ENCODE data around the gene FLNC. TPM values are rescaled to one million over a fixed set of nuclear protein-coding genes. Genes with fewer than 3 reads are reported as not detected.
A peak's percentile ranks its signal among the peaks of the same experiment; 100 is the strongest.

The FLNC gene
- total and polyA plus RNA-seq, 9 of the 15 experiments (the other 6 are each of a cell fraction or from before 2014, with no cell fraction given) = 0.90 to 155 (median 28.8) TPM

GRCh38 chr7:128827248-128827958, 2.8 kb upstream of the FLNC start (continued):
- no peak for TF ChIP-seq PRPF4 (IDR thresholded peaks at IDR 0.05; ENCODE audit: insufficient read depth, low read depth, low read length, poor library complexity, severe bottlenecking)
- TF ChIP-seq ZKSCAN8 (CRISPR knock-in tag; IDR thresholded peaks at IDR 0.05) = no peak
- no peak for TF ChIP-seq PYGO2 (tag; IDR thresholded peaks at IDR 0.05)
- no peak for TF ChIP-seq PHF20 (IDR thresholded peaks at IDR 0.05; ENCODE audit: partially characterized antibody)
- TF ChIP-seq CREB5 (CRISPR knock-in tag; IDR thresholded peaks at IDR 0.05) = no peak
- 0 out of 2 replicates have a peak, but pooled peaks have one; percentile 46 for TF ChIP-seq ZBTB2 (IDR thresholded peaks at IDR 0.05)
- TF ChIP-seq SETDB1 (IDR thresholded peaks at IDR 0.05; ENCODE audit: low read length) = no peak
- TF ChIP-seq PHF21A (IDR thresholded peaks at IDR 0.05; ENCODE audit: borderline replicate concordance, low read depth) = peak; percentile 100
- TF ChIP-seq ZNF589 (CRISPR knock-in tag; IDR thresholded peaks at IDR 0.05; ENCODE audit: low read depth) = peak; percentile 93
- TF ChIP-seq ZNF175 (CRISPR knock-in tag; IDR thresholded peaks at IDR 0.05; ENCODE audit: low read depth) = peak; percentile 92
- TF ChIP-seq GTF3C2 (IDR thresholded peaks at IDR 0.05; ENCODE audit: borderline replicate concordance, extremely low read depth, insufficient read length) = no peak
- no peak for TF ChIP-seq MAX (CRISPR knock-in tag; IDR thresholded peaks at IDR 0.05)
- no peak for TF ChIP-seq FOXA3 (CRISPR knock-in tag; conservative IDR thresholded peaks at IDR 0.05 in 1 of 2, IDR thresholded peaks at IDR 0.05 in 1 of 2)
- no peak for TF ChIP-seq COPS2 (conservative IDR thresholded peaks at IDR 0.05)
- no peak for TF ChIP-seq ZNF282 (CRISPR knock-in tag; IDR thresholded peaks at IDR 0.05)
